ENCODE measurements around the gene EYS. TPM values are rescaled to one million over a fixed set of nuclear protein-coding genes. Genes with fewer than 3 reads are reported as not detected.

The EYS gene
- total and polyA plus RNA-seq, 8 donors: 0.03 to 0.25 (median 0.13) TPM

DNA sequence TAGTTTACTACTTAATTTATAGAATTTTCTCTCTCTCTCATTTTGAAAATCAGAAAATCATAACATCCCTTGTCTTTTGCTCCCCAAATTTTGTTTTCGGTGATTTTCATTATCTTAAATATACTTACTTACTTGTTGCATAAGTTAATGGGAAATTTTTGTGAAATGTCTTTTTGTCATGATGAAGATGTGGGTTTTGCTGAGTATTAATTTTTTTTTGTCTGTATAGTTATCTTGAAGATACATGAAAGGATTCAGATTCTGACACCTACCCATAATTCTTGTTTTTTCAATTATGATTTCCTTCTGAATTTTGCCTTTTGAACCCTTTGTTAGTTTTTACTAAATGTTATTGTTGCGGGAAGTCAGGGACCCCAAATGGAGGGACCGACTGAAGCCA lies 817.9 kb downstream of the EYS start:
- Histone ChIP-seq H3K4me1 (no peaks in the 10 kb centered on the region), H3K27ac (no peak overlapping the region), H3K9me3 (no peaks in the 10 kb centered on the region), H3K4me3 (no peak overlapping the region), H3K36me3 (no peaks in the 10 kb centered on the region), H3K27me3 (no peaks in the 10 kb centered on the region)
- ATAC-seq: no peak
- intact Hi-C loops (cut with DNase I): no loop called here
- WGBS, 2 donors: 62 to 77% methylated on average over 3 of the region's 3 CpGs
- FAIRE-seq: no peak
- DNase-seq: no peak
- TF ChIP-seq CTCF (IDR thresholded peaks at IDR 0.05): no peak

DNA sequence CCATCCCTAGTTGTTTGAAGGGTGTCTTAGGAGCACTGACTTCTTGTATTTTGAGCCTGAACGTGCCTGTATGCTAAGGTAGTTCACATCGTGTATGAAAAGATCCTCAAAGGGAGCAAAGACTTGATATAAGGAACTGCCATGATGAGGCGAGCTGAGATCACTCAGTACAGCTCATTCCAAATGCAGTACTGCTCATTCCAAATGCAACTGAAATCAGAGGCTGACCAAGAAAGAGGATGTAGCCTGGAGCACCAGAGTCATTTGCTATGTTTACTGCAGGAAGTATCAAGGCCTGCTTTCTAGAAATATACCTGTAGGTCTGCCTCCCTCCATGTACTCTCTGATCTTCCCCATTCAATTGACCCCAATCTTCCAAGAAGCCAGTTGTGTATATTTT lies 832.2 kb downstream of the EYS start:
- ATAC-seq (no peak), FAIRE-seq (no peak), DNase-seq (no peak)
- WGBS, 2 donors: 72 to 79% methylated on average over 3 of the region's 3 CpGs
- intact Hi-C loops (cut with DNase I): no loop called here
- Histone ChIP-seq H3K4me1 (no peaks in the 10 kb centered on the region), H3K9me3 (no peaks in the 10 kb centered on the region), H3K4me3 (no peak overlapping the region), H3K27ac (no peak overlapping the region), H3K36me3 (no peaks in the 10 kb centered on the region), H3K27me3 (no peaks in the 10 kb centered on the region)
- TF ChIP-seq CTCF (IDR thresholded peaks at IDR 0.05): no peak

GRCh38 chr6:64872633-64873032 lies 834.4 kb downstream of the EYS start:
- no peaks in the 10 kb centered on the region for H3K4me1 ChIP-seq
- FAIRE-seq: no peak
- H3K36me3 ChIP-seq: no peaks in the 10 kb centered on the region
- intact Hi-C loops (cut with DNase I): no loop called here
- DNase-seq: no peak
- peak in 3 of 4 donors; percentile 37 to 55 (median 52) for ATAC-seq
- H3K27ac ChIP-seq: no peak overlapping the region
- no peaks in the 10 kb centered on the region for H3K27me3 ChIP-seq
- no peak overlapping the region for H3K4me3 ChIP-seq
- H3K9me3 ChIP-seq: no peaks in the 10 kb centered on the region
- TF ChIP-seq CTCF (IDR thresholded peaks at IDR 0.05): no peak

DNA sequence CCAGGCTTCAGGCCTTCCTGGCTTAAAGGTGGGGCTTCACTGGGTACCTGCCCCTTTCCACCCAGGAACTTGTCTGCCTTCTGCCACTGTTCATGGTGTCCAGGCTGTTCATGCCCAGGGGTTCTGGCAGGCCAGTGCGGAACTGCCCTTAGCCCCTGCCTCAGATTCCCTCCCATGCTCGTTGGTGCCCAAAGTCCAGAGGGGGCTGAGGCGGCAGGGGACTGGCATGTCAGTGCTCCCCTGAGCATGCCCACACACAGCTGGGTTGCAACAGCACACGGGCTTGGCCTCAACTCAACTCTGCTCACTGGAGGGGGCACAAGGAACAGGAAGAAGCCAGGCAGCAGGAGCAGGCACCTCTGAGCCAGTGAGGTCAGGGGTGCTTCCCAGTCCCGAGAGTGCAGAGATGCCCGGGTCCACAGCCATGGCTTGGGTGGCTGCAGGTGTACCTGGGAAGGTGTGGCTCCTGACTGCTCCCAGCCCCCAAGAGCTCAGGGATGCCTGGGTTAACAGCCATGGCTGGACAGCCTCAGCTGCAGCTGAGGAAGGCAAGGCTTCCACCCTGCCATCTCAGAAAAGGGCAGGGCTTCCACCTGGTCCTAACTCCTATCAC lies 845.9 kb downstream of the EYS start:
- intact Hi-C loops (cut with DNase I): no loop called here
- FAIRE-seq (no peak), DNase-seq (peak in 1 of 6 donors; percentile 38), ATAC-seq (no peak)
- no peak for TF ChIP-seq CTCF (IDR thresholded peaks at IDR 0.05)
- no peaks in the 10 kb centered on the region for H3K9me3 ChIP-seq
- no peaks in the 10 kb centered on the region for H3K36me3 ChIP-seq
- no peaks in the 10 kb centered on the region for H3K27me3 ChIP-seq
- H3K27ac ChIP-seq: no peak overlapping the region
- no peak overlapping the region for H3K4me3 ChIP-seq
- 82 to 87% methylated on average over 6 of the region's 6 CpGs for whole genome bisulfite sequencing, 2 donors
- no peaks in the 10 kb centered on the region for H3K4me1 ChIP-seq

DNA sequence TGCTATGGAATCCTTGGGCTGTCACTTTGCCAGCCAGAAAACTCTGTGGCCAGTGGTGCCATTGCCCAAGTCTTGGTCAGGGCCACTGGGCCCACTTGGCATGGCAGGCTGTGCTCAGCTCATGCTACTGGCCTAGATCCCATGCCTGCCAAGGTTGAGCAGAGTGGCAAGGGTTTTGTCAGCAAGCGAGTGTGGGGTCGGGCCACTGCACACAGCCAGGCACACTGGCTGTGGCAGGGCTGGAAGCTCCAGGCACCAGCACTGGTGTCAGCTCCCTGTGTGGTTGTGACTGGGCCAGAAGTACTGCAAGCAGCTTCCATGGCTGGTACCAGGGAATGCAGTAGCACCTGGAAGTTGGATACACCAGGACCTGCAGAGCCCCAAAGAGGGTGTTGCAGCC lies 846.8 kb downstream of the EYS start:
- H3K9me3 ChIP-seq: no peaks in the 10 kb centered on the region
- no peaks in the 10 kb centered on the region for H3K27me3 ChIP-seq
- no peak for ATAC-seq
- H3K36me3 ChIP-seq: no peaks in the 10 kb centered on the region
- intact Hi-C loops (cut with DNase I): no loop called here
- 90 to 97% methylated on average over 2 of the region's 2 CpGs for WGBS, 2 donors
- TF ChIP-seq CTCF (IDR thresholded peaks at IDR 0.05): no peak
- no peak overlapping the region for H3K4me3 ChIP-seq
- H3K4me1 ChIP-seq: no peaks in the 10 kb centered on the region
- no peak overlapping the region for H3K27ac ChIP-seq
- no peak for FAIRE-seq
- peak in 1 of 6 donors; percentile 30 for DNase-seq
